Measurements from ENCODE around the gene PPM1E.

Gene PPM1E

GRCh38 chr17:58956997-58957724 is 201.5 kb downstream of the PPM1E start:
- peak overlapping the region; percentile 16; the same call in 1 of the 2 replicates for H3K27ac ChIP-seq
- TF ChIP-seq ZFX (IDR thresholded peaks at IDR 0.05; ENCODE audit: borderline replicate concordance) (no peak), CTCF (IDR thresholded peaks at IDR 0.05) (no peak)

DNA sequence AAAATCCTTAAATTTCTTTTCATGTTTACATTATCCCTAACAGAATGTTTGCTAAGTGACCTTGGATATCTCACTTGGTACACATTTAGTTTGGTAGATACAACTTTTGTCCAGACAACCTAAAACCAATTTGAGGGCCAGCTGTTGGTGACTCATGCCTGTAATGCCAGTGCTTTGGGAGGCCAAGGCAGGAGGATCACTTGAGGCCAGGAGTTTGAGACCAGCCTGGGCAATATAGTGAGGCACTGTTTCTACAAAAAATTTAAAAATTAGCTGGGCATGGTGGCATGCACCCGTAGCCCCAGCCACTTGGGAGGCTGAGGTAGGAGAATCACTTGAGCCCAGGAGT is 202.0 kb downstream of the PPM1E start:
- peak overlapping the region; percentile 16; the same call in 1 of the 2 replicates for H3K27ac ChIP-seq

- TF ChIP-seq CTCF (IDR thresholded peaks at IDR 0.05) (peak; percentile 59), ZFX (IDR thresholded peaks at IDR 0.05; ENCODE audit: borderline replicate concordance) (no peak)
- peak overlapping the region; percentile 60 for H3K27ac ChIP-seq
Measured at GRCh38 chr17:58960068-58960467, 204.4 kb downstream of the PPM1E start.

DNA sequence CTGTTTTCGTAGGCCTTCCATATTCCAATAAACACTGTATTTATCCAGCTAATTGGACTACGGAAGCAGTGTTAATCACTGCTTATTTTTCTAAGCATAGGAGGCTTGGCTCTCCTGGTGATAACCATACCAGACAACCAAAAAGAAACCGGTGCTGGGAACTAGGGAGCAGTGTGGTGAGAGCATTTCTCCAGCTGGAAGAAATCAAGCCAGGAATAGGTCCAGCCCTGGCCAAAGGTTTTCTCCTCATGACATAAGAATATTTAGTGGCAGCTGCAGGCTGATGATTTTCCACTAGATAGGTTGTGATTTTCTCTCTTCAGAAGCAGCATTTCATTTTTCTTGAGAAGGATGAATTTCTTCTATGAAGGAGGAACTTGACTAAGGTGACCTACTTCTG is 209.6 kb downstream of the PPM1E start:
- no peak for TF ChIP-seq ZFX (IDR thresholded peaks at IDR 0.05; ENCODE audit: borderline replicate concordance)
- no peak for TF ChIP-seq CTCF (IDR thresholded peaks at IDR 0.05)
- no peak overlapping the region for H3K27ac ChIP-seq

GRCh38 chr17:58966208-58966607 is 210.6 kb downstream of the PPM1E start:
- no peak overlapping the region for H3K27ac ChIP-seq
- TF ChIP-seq ZFX (IDR thresholded peaks at IDR 0.05; ENCODE audit: borderline replicate concordance) (no peak), CTCF (IDR thresholded peaks at IDR 0.05) (no peak)

GRCh38 chr17:58968426-58969061 is 212.9 kb downstream of the PPM1E start:
- no peak for TF ChIP-seq ZFX (IDR thresholded peaks at IDR 0.05; ENCODE audit: borderline replicate concordance)
- no peak for TF ChIP-seq CTCF (IDR thresholded peaks at IDR 0.05)
- H3K27ac ChIP-seq: no peak overlapping the region

DNA sequence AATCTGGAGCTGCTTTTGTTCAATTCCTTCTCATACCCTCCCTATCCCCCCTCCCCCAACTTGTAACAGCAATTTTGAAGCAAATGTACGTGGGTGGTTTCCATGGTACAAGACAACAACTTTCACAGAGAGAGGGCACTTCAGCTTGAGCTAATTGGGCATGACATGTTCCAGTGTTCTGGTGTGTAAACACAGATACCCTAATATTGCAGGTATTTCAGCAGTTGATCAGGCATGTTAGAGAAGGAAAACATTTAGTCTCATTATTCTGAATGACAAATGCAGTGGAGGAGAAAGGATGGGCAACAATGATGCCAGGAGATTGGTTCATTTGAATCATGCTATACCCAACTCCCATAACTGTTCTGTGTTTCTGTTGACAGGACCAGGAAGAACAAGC is 213.5 kb downstream of the PPM1E start:
- no peak overlapping the region for H3K27ac ChIP-seq
- TF ChIP-seq ZFX (IDR thresholded peaks at IDR 0.05; ENCODE audit: borderline replicate concordance) (no peak), CTCF (IDR thresholded peaks at IDR 0.05) (no peak)

All from 22Rv1 (cell line).